Small intestine (tissue), 7 donors: ENCODE data around the gene KANK2. TPM values are rescaled to one million over a fixed set of nuclear protein-coding genes. Genes with fewer than 3 reads are reported as not detected.

Experiments used
- DNase-seq, 2 donors: peaks; one replicate each; pipeline versions ENCODE4 v3.0.0 to v3.0.0-alpha.2; 2013
- FAIRE-seq: peaks from 2 replicates; lab custom pipeline; 2012; peaks lifted over from hg19 to GRCh38; lab: Jason Lieb, UNC
- H3K27ac ChIP-seq, 3 donors: one replicate each; pipeline ENCODE4 v1.5.1; 2013; ENCODE audit warnings: low read length in 2 of 3, mild to moderate bottlenecking in 2 of 3, control low read depth in 1 of 3, inconsistent platforms in 1 of 3, low read depth in 1 of 3, moderate library complexity in 1 of 3
- H3K27me3 ChIP-seq, 3 donors: one replicate each; pipeline ENCODE4 v1.6.1; 2013; ENCODE audit warnings: low read length in 3 of 3, inconsistent platforms in 1 of 3; ENCODE audit not compliant: control insufficient read depth in 3 of 3, insufficient read depth in 3 of 3
- H3K36me3 ChIP-seq, 3 donors: one replicate each; pipeline ENCODE4 v1.6.1; 2013; ENCODE audit warnings: low read length in 3 of 3, inconsistent platforms in 1 of 3, low read depth in 1 of 3, mild to moderate bottlenecking in 1 of 3, moderate library complexity in 1 of 3; ENCODE audit not compliant: control insufficient read depth in 3 of 3, insufficient read depth in 2 of 3
- H3K4me1 ChIP-seq, 3 donors: one replicate each; pipeline ENCODE4 v1.6.1; 2013; ENCODE audit warnings: low read length in 2 of 3, inconsistent platforms in 1 of 3, low read depth in 1 of 3, mild to moderate bottlenecking in 1 of 3, moderate library complexity in 1 of 3; ENCODE audit not compliant: control insufficient read depth in 3 of 3, insufficient read depth in 2 of 3
- H3K4me3 ChIP-seq, 3 donors: one replicate each; pipeline ENCODE4 v1.5.1; 2013; ENCODE audit warnings: low read length in 3 of 3, control low read depth in 1 of 3, inconsistent platforms in 1 of 3, low read depth in 1 of 3, mild to moderate bottlenecking in 1 of 3, moderate library complexity in 1 of 3
- H3K9me3 ChIP-seq, 2 donors: one replicate each; pipeline ENCODE4 v1.6.1; 2013; ENCODE audit warnings: low read depth in 1 of 2, low read length in 1 of 2; ENCODE audit not compliant: control insufficient read depth in 2 of 2, insufficient read depth in 1 of 2
- WGBS, 3 donors: extraction: QIAGEN DNeasy Blood & Tissue Kit; methylation state at CpG; one replicate each; pipeline ENCODE4 v1.1.7; 2013; 5-methylcytosine and 5-hydroxymethylcytosine counted together
- polyA plus RNA-seq, 4 donors: library from polyadenylated mRNA; stranded (reverse) in 3 of 4; unstranded in 1 of 4; fragments of 200-250 nt in 3 of 4; fragments of 120-200 nt in 1 of 4; gene quantifications; one replicate each; pipeline versions ENCODE4 v1.2.1 to v1.2.3, GENCODE V29; 2013
- donor health status: healthy with polysubstance abuse.
- donor health status: control.
- donor health status: control.
- donor health status: Bipolar disorder and iron deficiency.
- donor health status: healthy.

Gene KANK2
- polyA plus RNA-seq, 4 donors = 10.7 to 83.6 (median 45.5) TPM

DNA sequence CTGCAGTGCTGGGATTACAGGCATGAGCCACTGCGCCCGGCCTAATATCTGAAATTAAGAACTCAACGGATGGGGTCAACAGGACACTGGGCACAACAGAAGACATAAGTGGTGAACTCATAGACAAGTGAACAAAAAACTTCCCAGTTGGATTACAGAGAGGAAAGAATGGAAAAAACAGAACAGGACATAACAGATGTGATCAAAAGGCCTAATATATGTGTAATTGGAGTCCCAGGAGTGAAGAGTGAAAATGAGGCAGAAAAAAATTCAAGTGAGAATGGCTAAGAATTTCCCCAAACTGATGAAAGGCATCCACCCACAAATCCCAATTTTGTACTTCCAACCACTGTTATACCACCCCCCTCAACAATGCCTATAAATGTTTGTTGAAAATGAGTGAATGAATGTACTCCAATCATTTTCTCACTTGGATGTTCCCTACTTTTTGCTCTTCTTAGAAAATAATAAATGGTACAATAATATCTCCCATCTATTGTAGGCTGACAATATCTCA lies 23.8 kb upstream of the KANK2 start:
- H3K36me3 ChIP-seq = peaks cover 5 to 66% (median 19%) of the 10 kb centered on the region in 3 donors
- H3K27ac ChIP-seq = no peak overlapping the region

DNA sequence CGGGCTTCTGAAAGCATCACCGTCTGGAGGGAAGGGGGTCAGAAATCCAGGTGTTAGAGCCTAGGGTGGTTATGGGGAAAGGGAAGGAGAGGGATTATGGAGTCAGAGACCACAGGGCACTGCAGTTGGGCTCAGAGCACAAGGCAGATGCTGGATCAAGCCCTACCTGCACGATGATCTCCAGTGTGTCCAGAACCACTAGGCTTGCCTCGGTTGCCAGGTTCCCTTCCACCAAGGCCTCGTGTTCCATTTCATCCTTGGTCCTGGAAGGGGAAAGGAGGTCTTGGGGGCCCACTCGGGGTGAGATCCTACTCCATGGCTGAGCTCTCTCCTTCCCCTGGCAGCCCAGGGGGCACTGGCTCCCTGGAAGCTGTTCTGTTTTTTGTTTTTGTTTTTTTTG lies 17.0 kb upstream of the KANK2 start:
- WGBS, 3 donors = 89 to 97% (median 95%) methylated on average over 5 to 6 of the region's 6 CpGs
- DNase-seq = no peak
- peaks cover 8 to 78% (median 14%) of the 10 kb centered on the region in 3 donors for H3K36me3 ChIP-seq
- H3K4me1 ChIP-seq = no peaks in the 10 kb centered on the region
- H3K27ac ChIP-seq = no peak overlapping the region
- H3K27me3 ChIP-seq = no peaks in the 10 kb centered on the region
- no peak overlapping the region for H3K4me3 ChIP-seq
- FAIRE-seq = no peak
- peaks cover 0 to 8% of the 10 kb centered on the region in 2 donors for H3K9me3 ChIP-seq

More for the DNA sequence above, 23.8 kb upstream of the KANK2 start:
- Histone ChIP-seq H3K27me3 (no peaks in the 10 kb centered on the region), H3K9me3 (peaks cover 0 to 27% of the 10 kb centered on the region in 2 donors), H3K4me1 (no peaks in the 10 kb centered on the region), H3K4me3 (no peak overlapping the region)
- 97 to 99% (median 99%) methylated on average over 3 of the region's 3 CpGs for WGBS, 3 donors
- FAIRE-seq (no peak), DNase-seq (no peak)

DNA sequence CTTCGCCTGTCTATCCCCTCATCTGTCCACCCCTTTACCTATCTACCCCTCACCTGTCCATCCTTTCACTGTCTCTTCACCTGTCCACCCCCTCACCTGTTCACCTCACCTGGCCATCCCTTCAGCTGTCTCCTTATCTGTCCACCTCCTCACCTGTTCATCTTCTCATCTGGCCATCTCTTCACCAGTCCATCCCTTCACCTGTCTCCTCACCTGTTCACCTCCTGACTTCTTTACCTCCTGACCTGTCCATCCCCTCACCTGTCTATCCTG lies 13.2 kb upstream of the KANK2 start:
- Histone ChIP-seq H3K9me3 (no peaks in the 10 kb centered on the region), H3K27me3 (no peaks in the 10 kb centered on the region), H3K27ac (no peak overlapping the region), H3K36me3 (peaks cover 3 to 75% (median 10%) of the 10 kb centered on the region in 3 donors), H3K4me1 (no peaks in the 10 kb centered on the region), H3K4me3 (no peak overlapping the region)
- no peak for FAIRE-seq
- DNase-seq = no peak
- WGBS, 3 donors = 90 to 95% (median 92%) methylated on average over 1 of the region's 1 CpG

DNA sequence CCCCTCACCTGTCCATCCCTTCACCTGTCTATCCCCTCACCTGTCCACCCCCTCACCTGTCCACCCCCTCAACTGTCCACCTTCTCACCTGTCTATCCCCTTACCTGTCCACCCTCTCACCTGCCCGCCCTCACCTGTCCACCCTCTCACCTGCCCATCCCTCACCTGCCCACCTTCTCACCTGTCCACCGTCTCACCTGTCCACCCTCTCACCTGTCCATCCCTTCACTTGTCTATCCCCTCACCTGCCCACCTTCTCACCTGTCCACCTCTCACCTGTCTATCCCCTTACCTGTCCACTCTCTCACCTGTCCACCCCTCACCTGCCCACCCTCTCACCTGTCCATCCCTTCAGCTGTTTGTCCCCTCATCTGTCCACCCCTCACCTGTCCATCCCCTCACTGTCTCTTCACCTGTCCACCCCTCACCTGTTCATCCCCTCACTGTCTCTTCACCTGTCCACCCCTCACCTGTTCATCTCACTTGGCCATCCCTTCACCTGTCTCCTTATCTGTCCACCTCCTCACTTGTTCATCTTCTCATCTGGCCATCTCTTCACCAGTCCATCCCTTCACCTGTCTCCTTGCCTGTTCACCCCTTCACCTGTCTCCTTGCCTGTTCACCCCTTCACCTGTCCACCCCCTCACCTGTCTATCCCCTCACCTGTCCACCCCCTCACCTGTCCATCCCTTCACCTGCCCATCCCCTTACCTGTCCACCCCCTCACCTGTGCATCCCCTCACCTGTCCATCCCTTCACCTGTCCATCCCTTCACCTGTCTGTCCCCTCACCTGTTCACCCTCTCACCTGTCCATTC lies 12.7 kb upstream of the KANK2 start:
- DNase-seq = no peak
- WGBS, 3 donors = 80 to 94% (median 83%) methylated on average over 2 of the region's 2 CpGs

GRCh38 chr19:11208561-11209471 lies 11.5 kb upstream of the KANK2 start:
- Histone ChIP-seq H3K9me3 (no peaks in the 10 kb centered on the region), H3K36me3 (peaks cover 3 to 73% (median 4%) of the 10 kb centered on the region in 3 donors), H3K27ac (no peak overlapping the region), H3K27me3 (no peaks in the 10 kb centered on the region), H3K4me3 (no peak overlapping the region), H3K4me1 (no peaks in the 10 kb centered on the region)
- WGBS, 3 donors = 89 to 91% (median 91%) methylated on average over 27 to 38 of the region's 38 CpGs
- DNase-seq (no peak), FAIRE-seq (no peak)

More for the DNA sequence above, 12.7 kb upstream of the KANK2 start:
- Histone ChIP-seq H3K4me1 (no peaks in the 10 kb centered on the region), H3K9me3 (no peaks in the 10 kb centered on the region), H3K27me3 (no peaks in the 10 kb centered on the region), H3K36me3 (peaks cover 3 to 71% (median 8%) of the 10 kb centered on the region in 3 donors), H3K4me3 (no peak overlapping the region), H3K27ac (no peak overlapping the region)
- no peak for FAIRE-seq

DNA sequence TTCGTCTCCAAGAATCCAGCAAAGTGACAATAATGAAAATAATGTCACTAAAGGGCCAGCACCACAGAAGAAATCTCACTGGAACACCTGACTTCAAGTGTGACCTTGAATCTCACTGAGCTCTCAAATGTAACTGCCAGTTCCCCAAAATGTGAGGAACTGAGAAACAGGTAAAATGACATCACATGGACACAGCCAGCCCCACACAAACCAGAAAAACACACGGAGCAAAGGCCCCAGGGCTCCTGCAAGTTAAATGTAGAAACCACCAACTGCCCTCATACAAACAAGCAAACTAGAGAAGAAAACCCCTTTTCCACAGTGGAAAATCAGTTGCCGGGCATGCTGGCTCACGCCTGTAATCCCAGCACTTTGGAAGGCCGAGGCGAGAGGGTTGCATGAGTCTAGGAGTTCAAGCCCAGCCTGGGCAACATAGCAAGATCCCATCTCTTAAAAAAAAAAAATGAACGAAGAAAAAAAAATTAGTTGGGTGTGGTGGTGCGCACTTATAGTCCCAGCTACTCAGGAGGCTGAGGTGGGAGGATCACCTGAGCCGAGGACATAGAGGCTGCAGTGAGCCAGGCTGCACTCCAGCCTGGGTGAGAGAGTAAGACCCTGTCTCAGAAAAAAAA lies 8.7 kb upstream of the KANK2 start:
- no peaks in the 10 kb centered on the region for H3K27me3 ChIP-seq
- 81 to 89% (median 82%) methylated on average over 9 of the region's 9 CpGs for WGBS, 3 donors
- H3K27ac ChIP-seq = no peak overlapping the region
- FAIRE-seq = no peak
- peaks cover 0 to 3% (median 0%) of the 10 kb centered on the region in 3 donors for H3K4me1 ChIP-seq
- no peaks in the 10 kb centered on the region for H3K9me3 ChIP-seq
- DNase-seq = no peak
- H3K36me3 ChIP-seq = peaks cover 0 to 78% (median 3%) of the 10 kb centered on the region in 3 donors
- H3K4me3 ChIP-seq = no peak overlapping the region

DNA sequence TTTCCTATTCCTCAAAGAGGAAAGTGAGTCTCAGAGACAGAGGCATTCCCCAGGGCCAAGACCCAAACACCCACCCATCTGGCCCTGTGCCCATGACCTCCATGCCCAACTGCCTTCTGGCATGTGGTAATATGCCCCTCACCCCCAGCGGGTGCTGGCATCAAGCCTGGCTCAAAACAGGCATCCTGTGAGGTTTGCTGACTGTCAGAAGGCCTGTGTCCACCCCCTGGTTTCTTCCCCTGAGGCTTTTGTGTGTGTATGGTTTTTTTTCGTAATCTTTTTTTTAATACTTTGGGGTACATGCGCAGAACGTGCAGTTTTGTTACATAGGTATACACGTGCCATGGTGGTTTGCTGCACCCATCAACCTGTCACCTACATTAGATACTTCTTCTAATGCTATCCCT lies 7.6 kb upstream of the KANK2 start:
- Histone ChIP-seq H3K4me1 (peaks cover 0 to 3% (median 0%) of the 10 kb centered on the region in 3 donors), H3K36me3 (peaks cover 0 to 78% (median 3%) of the 10 kb centered on the region in 3 donors), H3K9me3 (no peaks in the 10 kb centered on the region), H3K27ac (no peak overlapping the region), H3K27me3 (no peaks in the 10 kb centered on the region), H3K4me3 (no peak overlapping the region)
- FAIRE-seq (no peak), DNase-seq (no peak)
- 49 to 67% (median 61%) methylated on average over 5 of the region's 5 CpGs for WGBS, 3 donors
